Measurements from ENCODE around the gene ARL6IP4.

The ARL6IP4 gene

DNA sequence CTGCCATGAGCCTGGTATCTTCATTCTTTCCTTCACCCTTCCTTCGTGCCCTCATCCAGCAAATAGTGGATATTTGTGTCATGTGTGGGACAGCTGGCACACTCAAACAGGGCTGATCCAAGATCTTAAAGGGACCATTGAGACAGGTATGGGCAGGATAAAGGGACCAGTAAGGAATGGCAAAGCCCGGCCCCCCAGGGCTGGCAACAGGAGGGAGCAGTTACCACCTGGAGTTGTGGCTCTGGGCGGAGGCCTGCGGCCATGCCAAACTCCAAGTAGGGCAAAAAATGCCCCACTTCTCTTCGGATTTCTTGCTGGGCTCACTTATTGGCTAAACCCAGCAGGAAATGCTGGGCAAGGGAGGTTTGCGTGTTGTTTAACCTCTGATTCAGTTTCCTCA is 3.3 kb upstream of the ARL6IP4 start:
- Histone ChIP-seq H3K36me3 (ENCODE audit: control insufficient read depth in 2 of 2, insufficient read depth in 1 of 2, low read length in 2 of 2) (peaks cover 0 to 35% of the 10 kb centered on the region in 2 experiments; a peak in 2 of 3 replicates), H3K4me3 (ENCODE audit: low read depth, low read length) (no peak overlapping the region), H3K9me3 (ENCODE audit: control insufficient read depth, insufficient read depth, low read depth, low read length) (no peaks in the 10 kb centered on the region), H3K27ac (ENCODE audit: extremely low read depth, low read depth, low read length) (no peak overlapping the region), H3K4me1 (ENCODE audit: control insufficient read depth, insufficient read depth, low read length) (peaks cover 15% of the 10 kb centered on the region)
- ChIA-PET POLR2A (interaction anchor here (3.7 kb wide), 1 partner anchor 12 kb away, joined by 36 read pairs; the partner anchor contains the start of gene ABCB9), CTCF (no interaction called here)
- TF ChIP-seq SP2 (tag by site-specific recombination; IDR thresholded peaks at IDR 0.05) (no peak), ZNF521 (tag by site-specific recombination; IDR thresholded peaks at IDR 0.05) (no peak), ZNF610 (tag by site-specific recombination; IDR thresholded peaks at IDR 0.05; ENCODE audit: borderline replicate concordance) (no peak), ZNF155 (tag by site-specific recombination; IDR thresholded peaks at IDR 0.05) (no peak), ZNF416 (tag by site-specific recombination; IDR thresholded peaks at IDR 0.05) (no peak), ZNF707 (tag by site-specific recombination; IDR thresholded peaks at IDR 0.05) (no peak), ZNF792 (tag by site-specific recombination; IDR thresholded peaks at IDR 0.05) (no peak), TRIM28 (IDR thresholded peaks at IDR 0.05; ENCODE audit: borderline replicate concordance, low read length) (no peak), ZBTB20 (tag by site-specific recombination; IDR thresholded peaks at IDR 0.05) (no peak), IKZF3 (tag by site-specific recombination; IDR thresholded peaks at IDR 0.05) (no peak), KLF9 (tag by site-specific recombination; IDR thresholded peaks at IDR 0.05; ENCODE audit: low read depth) (no peak), ZNF776 (tag by site-specific recombination; IDR thresholded peaks at IDR 0.05; ENCODE audit: borderline replicate concordance) (no peak), ZNF529 (tag by site-specific recombination; IDR thresholded peaks at IDR 0.05; ENCODE audit: insufficient replicate concordance) (no peak), ZNF248 (tag by site-specific recombination; IDR thresholded peaks at IDR 0.05) (no peak), SALL2 (tag by site-specific recombination; IDR thresholded peaks at IDR 0.05; ENCODE audit: borderline replicate concordance) (no peak)
- TF ChIP-seq, protein P1, sequence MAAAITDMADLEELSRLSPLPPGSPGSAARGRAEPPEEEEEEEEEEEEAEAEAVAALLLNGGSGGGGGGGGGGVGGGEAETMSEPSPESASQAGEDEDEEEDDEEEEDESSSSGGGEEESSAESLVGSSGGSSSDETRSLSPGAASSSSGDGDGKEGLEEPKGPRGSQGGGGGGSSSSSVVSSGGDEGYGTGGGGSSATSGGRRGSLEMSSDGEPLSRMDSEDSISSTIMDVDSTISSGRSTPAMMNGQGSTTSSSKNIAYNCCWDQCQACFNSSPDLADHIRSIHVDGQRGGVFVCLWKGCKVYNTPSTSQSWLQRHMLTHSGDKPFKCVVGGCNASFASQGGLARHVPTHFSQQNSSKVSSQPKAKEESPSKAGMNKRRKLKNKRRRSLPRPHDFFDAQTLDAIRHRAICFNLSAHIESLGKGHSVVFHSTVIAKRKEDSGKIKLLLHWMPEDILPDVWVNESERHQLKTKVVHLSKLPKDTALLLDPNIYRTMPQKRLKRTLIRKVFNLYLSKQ (tag by site-specific recombination; IDR thresholded peaks at IDR 0.05; ENCODE audit: borderline replicate concordance): no peak
- TF ChIP-seq, protein P2, sequence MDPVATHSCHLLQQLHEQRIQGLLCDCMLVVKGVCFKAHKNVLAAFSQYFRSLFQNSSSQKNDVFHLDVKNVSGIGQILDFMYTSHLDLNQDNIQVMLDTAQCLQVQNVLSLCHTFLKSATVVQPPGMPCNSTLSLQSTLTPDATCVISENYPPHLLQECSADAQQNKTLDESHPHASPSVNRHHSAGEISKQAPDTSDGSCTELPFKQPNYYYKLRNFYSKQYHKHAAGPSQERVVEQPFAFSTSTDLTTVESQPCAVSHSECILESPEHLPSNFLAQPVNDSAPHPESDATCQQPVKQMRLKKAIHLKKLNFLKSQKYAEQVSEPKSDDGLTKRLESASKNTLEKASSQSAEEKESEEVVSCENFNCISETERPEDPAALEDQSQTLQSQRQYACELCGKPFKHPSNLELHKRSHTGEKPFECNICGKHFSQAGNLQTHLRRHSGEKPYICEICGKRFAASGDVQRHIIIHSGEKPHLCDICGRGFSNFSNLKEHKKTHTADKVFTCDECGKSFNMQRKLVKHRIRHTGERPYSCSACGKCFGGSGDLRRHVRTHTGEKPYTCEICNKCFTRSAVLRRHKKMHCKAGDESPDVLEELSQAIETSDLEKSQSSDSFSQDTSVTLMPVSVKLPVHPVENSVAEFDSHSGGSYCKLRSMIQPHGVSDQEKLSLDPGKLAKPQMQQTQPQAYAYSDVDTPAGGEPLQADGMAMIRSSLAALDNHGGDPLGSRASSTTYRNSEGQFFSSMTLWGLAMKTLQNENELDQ (tag by site-specific recombination; IDR thresholded peaks at IDR 0.05; ENCODE audit: low read depth): no peak
- TF ChIP-seq, protein P3, sequence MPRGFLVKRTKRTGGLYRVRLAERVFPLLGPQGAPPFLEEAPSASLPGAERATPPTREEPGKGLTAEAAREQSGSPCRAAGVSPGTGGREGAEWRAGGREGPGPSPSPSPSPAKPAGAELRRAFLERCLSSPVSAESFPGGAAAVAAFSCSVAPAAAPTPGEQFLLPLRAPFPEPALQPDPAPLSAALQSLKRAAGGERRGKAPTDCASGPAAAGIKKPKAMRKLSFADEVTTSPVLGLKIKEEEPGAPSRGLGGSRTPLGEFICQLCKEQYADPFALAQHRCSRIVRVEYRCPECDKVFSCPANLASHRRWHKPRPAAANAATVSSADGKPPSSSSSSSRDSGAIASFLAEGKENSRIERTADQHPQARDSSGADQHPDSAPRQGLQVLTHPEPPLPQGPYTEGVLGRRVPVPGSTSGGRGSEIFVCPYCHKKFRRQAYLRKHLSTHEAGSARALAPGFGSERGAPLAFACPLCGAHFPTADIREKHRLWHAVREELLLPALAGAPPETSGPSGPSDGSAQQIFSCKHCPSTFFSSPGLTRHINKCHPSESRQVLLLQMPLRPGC (tag by site-specific recombination; IDR thresholded peaks at IDR 0.05): no peak
- TF ChIP-seq, protein P4, sequence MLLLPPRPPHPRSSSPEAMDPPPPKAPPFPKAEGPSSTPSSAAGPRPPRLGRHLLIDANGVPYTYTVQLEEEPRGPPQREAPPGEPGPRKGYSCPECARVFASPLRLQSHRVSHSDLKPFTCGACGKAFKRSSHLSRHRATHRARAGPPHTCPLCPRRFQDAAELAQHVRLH (tag by site-specific recombination; IDR thresholded peaks at IDR 0.05): no peak

DNA sequence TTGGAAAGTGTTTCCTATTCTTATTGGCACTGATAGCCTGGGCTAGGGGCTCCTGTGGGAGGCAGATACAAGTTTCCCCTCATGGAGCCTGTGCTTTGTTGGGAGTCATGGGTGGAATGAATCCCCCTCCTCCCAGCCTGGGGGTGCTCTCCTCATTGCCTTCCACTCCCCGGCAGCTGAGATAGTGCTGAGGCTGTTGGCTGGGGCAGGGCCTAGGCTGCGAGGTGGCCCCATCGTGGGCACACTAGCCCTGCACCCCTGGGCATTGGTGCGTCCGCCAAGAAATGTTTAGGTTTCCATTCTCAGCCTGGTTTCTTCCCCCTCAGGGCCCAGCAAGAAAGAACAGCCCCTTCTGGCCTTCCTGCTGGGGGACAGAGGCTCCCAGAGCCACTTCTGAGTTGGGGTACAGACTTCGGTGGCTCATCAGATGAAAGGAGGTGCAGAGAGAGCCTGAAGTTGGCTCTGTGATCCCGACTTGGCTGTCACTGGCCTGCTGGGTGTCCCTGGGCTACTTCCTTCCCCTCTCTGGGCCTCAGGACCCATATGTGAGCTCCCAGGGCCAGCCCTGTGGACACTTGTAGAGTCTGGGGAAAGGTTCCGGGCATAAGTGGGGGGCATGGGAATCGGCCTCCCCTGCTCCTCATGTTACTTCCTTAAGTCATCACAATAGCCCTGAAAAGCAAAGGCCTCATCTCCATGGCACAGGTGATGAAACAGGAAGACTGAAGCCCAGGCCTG is 2.7 kb upstream of the ARL6IP4 start:
- Histone ChIP-seq H3K4me3 (ENCODE audit: low read depth, low read length) (no peak overlapping the region), H3K36me3 (ENCODE audit: control insufficient read depth in 2 of 2, insufficient read depth in 1 of 2, low read length in 2 of 2) (peaks cover 0 to 42% of the 10 kb centered on the region in 2 experiments; a peak in 2 of 3 replicates), H3K27ac (ENCODE audit: extremely low read depth, low read depth, low read length) (no peak overlapping the region), H3K9me3 (ENCODE audit: control insufficient read depth, insufficient read depth, low read depth, low read length) (no peaks in the 10 kb centered on the region), H3K4me1 (ENCODE audit: control insufficient read depth, insufficient read depth, low read length) (peaks cover 15% of the 10 kb centered on the region)
- CTCF ChIA-PET: no interaction called here
- POLR2A ChIA-PET: no interaction called here
- TF ChIP-seq, protein P5, sequence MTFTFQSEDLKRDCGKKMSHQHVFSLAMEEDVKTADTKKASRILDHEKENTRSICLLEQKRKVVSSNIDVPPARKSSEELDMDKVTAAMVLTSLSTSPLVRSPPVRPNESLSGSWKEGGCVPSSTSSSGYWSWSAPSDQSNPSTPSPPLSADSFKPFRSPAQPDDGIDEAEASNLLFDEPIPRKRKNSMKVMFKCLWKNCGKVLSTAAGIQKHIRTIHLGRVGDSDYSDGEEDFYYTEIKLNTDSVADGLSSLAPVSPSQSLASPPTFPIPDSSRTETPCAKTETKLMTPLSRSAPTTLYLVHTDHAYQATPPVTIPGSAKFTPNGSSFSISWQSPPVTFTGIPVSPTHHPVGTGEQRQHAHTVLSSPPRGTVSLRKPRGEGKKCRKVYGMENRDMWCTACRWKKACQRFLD (tag by site-specific recombination; IDR thresholded peaks at IDR 0.05): no peak
- TF ChIP-seq ZNF658 (tag by site-specific recombination; IDR thresholded peaks at IDR 0.05): no peak
- no peak for TF ChIP-seq ZNF155 (tag by site-specific recombination; IDR thresholded peaks at IDR 0.05)
- no peak for TF ChIP-seq IKZF3 (tag by site-specific recombination; IDR thresholded peaks at IDR 0.05)
- TF ChIP-seq, protein P6, sequence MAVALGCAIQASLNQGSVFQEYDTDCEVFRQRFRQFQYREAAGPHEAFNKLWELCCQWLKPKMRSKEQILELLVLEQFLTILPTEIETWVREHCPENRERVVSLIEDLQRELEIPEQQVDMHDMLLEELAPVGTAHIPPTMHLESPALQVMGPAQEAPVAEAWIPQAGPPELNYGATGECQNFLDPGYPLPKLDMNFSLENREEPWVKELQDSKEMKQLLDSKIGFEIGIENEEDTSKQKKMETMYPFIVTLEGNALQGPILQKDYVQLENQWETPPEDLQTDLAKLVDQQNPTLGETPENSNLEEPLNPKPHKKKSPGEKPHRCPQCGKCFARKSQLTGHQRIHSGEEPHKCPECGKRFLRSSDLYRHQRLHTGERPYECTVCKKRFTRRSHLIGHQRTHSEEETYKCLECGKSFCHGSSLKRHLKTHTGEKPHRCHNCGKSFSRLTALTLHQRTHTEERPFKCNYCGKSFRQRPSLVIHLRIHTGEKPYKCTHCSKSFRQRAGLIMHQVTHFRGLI (tag by site-specific recombination; IDR thresholded peaks at IDR 0.05): no peak
- TF ChIP-seq ZNF10 (tag by site-specific recombination; IDR thresholded peaks at IDR 0.05): no peak
- no peak for TF ChIP-seq MYNN (tag by site-specific recombination; IDR thresholded peaks at IDR 0.05; ENCODE audit: borderline replicate concordance)
- no peak for TF ChIP-seq SCRT2 (tag by site-specific recombination; IDR thresholded peaks at IDR 0.05)
- TF ChIP-seq ZNF366 (tag by site-specific recombination; conservative IDR thresholded peaks at IDR 0.05): no peak
- TF ChIP-seq ZNF19 (tag by site-specific recombination; IDR thresholded peaks at IDR 0.05; ENCODE audit: low read depth): no peak
